Loucy (cell line): ENCODE measurements around the gene GABRB2.
"Not testable (repeated sequence)": the region's sequence is repeated elsewhere in the genome, so short reads cannot be mapped to it uniquely, and the experiment has no call there.

Source experiments
- H2AFZ ChIP-seq: fragments of 200-600 bp; sonication (generic); 2 replicates; pipeline ENCODE4 v1.6.0; 2016; ENCODE audit warnings: antibody characterized with exemption, mild to moderate bottlenecking, low read length, moderate library complexity
- H3F3A ChIP-seq: fragments of 200-600 bp; 2 replicates; pipeline ENCODE4 v1.6.0; 2016; ENCODE audit warnings: antibody characterized with exemption, low read depth, mild to moderate bottlenecking
- H3K27me3 ChIP-seq: fragments of 200-600 bp; sonication (generic); 2 replicates; pipeline ENCODE4 v1.6.1; 2014; ENCODE audit warnings: low read length, mild to moderate bottlenecking; ENCODE audit not compliant: insufficient read depth, poor library complexity, severe bottlenecking
- H3K36me3 ChIP-seq: fragments of 200-600 bp; sonication (generic); 2 replicates; pipeline ENCODE4 v1.6.1; 2016; ENCODE audit warnings: low read length; ENCODE audit not compliant: insufficient read depth
- H3K4me1 ChIP-seq: fragments of 200-600 bp; sonication (generic); 2 replicates; pipeline ENCODE4 v1.5.1; 2014; ENCODE audit warnings: low read length, mild to moderate bottlenecking; ENCODE audit not compliant: insufficient read depth, poor library complexity, severe bottlenecking
- H3K4me2 ChIP-seq: fragments of 200-600 bp; sonication (generic); 2 replicates; pipeline ENCODE4 v1.6.0; 2014; ENCODE audit warnings: antibody characterized with exemption, low read length, low read depth, mild to moderate bottlenecking; ENCODE audit not compliant: poor library complexity, severe bottlenecking
- H3K4me3 ChIP-seq: fragments of 200-600 bp; sonication (generic); 2 replicates; pipeline ENCODE4 v1.5.1; 2014; ENCODE audit warnings: low read length, mild to moderate bottlenecking, mixed read lengths; ENCODE audit not compliant: poor library complexity, severe bottlenecking
- H3K79me2 ChIP-seq: fragments of 200-600 bp; sonication (generic); 2 replicates; pipeline ENCODE4 v1.6.1; 2014; ENCODE audit warnings: low read length; ENCODE audit not compliant: insufficient read depth
- H3K9ac ChIP-seq: fragments of 200-600 bp; sonication (generic); 2 replicates; pipeline ENCODE4 v1.6.0; 2014; ENCODE audit warnings: mild to moderate bottlenecking, low read depth, low read length, moderate library complexity; ENCODE audit not compliant: poor library complexity, severe bottlenecking
- H3K9me2 ChIP-seq: fragments of 200-600 bp; sonication (generic); replicated peaks from 2 replicates; pipeline ENCODE4 v1.6.1; 2016; ENCODE audit warnings: low read depth, low read length, mixed read lengths
- H3K9me3 ChIP-seq: fragments of 200-600 bp; sonication (generic); 2 replicates; pipeline ENCODE4 v1.6.1; 2014; ENCODE audit warnings: mild to moderate bottlenecking, antibody characterized with exemption, low read length, low read depth; ENCODE audit not compliant: insufficient read depth
- H4K20me1 ChIP-seq: fragments of 200-600 bp; sonication (generic); 2 replicates; pipeline ENCODE4 v1.6.0; 2014; ENCODE audit warnings: antibody characterized with exemption, low read length, mild to moderate bottlenecking; ENCODE audit not compliant: insufficient read depth, poor library complexity, severe bottlenecking
- EZH2phosphoT487 ChIP-seq: fragments of 200-600 bp; IDR thresholded peaks from 2 replicates; pipeline ENCODE4 v1.6.1; 2018; ENCODE audit warnings: antibody characterized with exemption, mild to moderate bottlenecking, moderate library complexity, borderline replicate concordance
- TF ChIP-seq, protein P1 (sequence below): fragments of 200-600 bp; sonication (generic); conservative IDR thresholded peaks from 2 replicates; pipeline ENCODE4 v1.5.1; 2014; ENCODE audit warnings: mild to moderate bottlenecking, antibody characterized with exemption, low read length

The GABRB2 gene

DNA sequence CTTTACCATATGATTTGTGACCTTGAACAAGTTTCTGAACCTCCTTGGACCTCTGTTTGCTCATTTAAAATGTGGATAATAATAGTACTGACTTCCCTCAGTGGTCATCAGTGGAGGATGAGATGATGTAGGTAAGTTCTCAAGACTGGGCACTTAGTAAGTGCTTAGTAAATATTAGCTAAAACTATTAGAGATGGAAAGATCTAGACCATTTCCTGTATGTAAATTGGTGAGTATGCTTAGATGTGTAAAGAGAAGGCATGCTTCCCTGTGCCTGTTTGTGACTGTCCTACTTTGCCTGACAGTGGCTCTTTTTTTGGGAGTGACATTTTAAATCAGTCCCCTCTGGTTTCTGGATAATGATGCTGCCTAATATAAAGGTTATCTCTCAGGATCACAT is 288.1 kb downstream of the GABRB2 start:
- H3K79me2 ChIP-seq, result no peaks in the 10 kb centered on the region
- no peaks in the 10 kb centered on the region for H4K20me1 ChIP-seq
- H3K9ac ChIP-seq, result no peak overlapping the region
- H3K4me1 ChIP-seq, result no peaks in the 10 kb centered on the region
- no peaks in the 10 kb centered on the region for H3K36me3 ChIP-seq
- no peak for TF ChIP-seq EZH2phosphoT487
- TF ChIP-seq, protein P1, sequence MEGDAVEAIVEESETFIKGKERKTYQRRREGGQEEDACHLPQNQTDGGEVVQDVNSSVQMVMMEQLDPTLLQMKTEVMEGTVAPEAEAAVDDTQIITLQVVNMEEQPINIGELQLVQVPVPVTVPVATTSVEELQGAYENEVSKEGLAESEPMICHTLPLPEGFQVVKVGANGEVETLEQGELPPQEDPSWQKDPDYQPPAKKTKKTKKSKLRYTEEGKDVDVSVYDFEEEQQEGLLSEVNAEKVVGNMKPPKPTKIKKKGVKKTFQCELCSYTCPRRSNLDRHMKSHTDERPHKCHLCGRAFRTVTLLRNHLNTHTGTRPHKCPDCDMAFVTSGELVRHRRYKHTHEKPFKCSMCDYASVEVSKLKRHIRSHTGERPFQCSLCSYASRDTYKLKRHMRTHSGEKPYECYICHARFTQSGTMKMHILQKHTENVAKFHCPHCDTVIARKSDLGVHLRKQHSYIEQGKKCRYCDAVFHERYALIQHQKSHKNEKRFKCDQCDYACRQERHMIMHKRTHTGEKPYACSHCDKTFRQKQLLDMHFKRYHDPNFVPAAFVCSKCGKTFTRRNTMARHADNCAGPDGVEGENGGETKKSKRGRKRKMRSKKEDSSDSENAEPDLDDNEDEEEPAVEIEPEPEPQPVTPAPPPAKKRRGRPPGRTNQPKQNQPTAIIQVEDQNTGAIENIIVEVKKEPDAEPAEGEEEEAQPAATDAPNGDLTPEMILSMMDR, result no peak
- no peaks in the 10 kb centered on the region for H3K27me3 ChIP-seq
- H3K4me3 ChIP-seq, result no peak overlapping the region
- H3K9me2 ChIP-seq, result no peaks in the 10 kb centered on the region
- no peaks in the 10 kb centered on the region for H3K9me3 ChIP-seq
- H3K4me2 ChIP-seq, result no peak overlapping the region
- no peaks in the 10 kb centered on the region for H3F3A ChIP-seq
- no peak overlapping the region for H2AFZ ChIP-seq

DNA sequence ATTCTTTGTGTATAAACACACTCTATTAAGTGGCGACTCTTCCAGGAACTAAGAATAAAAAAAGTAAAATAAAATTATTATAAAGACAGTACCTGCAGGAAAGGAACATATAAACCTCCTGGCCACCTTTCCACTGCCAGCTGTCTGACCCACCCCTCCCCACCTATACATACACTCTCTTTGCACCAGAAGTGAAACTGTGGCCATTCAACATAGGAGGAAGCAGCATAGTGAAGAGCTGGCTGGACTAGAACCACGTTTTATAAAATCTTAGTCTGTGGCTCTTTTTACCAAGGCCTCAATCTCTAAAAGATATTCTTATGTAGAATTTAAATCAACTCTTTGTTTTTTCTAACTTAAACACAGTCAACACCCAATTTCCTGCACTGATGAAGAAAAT is 289.6 kb downstream of the GABRB2 start:
- H3K9me3 ChIP-seq, result no peaks in the 10 kb centered on the region
- no peak overlapping the region for H3K4me3 ChIP-seq
- H3K9me2 ChIP-seq, result no peaks in the 10 kb centered on the region
- no peaks in the 10 kb centered on the region for H3K27me3 ChIP-seq
- TF ChIP-seq EZH2phosphoT487, result no peak
- TF ChIP-seq, protein P1, result no peak
- H3F3A ChIP-seq, result no peaks in the 10 kb centered on the region
- H3K79me2 ChIP-seq, result no peaks in the 10 kb centered on the region
- no peak overlapping the region for H3K9ac ChIP-seq
- H3K36me3 ChIP-seq, result no peaks in the 10 kb centered on the region
- no peak overlapping the region for H2AFZ ChIP-seq
- no peaks in the 10 kb centered on the region for H3K4me1 ChIP-seq
- no peak overlapping the region for H3K4me2 ChIP-seq
- H4K20me1 ChIP-seq, result no peaks in the 10 kb centered on the region

DNA sequence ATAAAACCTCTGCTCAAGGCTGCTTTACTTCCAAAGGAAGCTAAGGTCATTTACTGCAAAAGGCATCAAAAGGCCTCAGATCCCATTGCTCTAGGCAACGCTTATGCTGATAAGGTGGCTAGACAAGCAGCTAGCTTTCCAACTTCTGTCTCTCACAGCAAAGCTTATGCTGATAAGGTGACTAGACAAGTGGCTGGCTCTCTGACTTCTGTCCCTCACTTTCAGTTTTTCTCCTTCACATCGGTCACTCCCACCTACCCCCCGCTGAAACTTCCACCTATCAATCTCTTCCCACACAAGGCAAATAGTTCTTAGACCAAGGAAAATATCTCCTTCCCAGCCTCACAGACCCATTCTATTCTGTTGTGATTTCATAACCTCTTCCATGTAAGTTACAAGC is 293.6 kb downstream of the GABRB2 start:
- H3K9me3 ChIP-seq, H4K20me1 ChIP-seq, H3F3A ChIP-seq, H2AFZ ChIP-seq, H3K9me2 ChIP-seq, H3K27me3 ChIP-seq, H3K36me3 ChIP-seq, H3K79me2 ChIP-seq, H3K4me2 ChIP-seq, H3K4me1 ChIP-seq, H3K9ac ChIP-seq, H3K4me3 ChIP-seq: not testable (repeated sequence)

DNA sequence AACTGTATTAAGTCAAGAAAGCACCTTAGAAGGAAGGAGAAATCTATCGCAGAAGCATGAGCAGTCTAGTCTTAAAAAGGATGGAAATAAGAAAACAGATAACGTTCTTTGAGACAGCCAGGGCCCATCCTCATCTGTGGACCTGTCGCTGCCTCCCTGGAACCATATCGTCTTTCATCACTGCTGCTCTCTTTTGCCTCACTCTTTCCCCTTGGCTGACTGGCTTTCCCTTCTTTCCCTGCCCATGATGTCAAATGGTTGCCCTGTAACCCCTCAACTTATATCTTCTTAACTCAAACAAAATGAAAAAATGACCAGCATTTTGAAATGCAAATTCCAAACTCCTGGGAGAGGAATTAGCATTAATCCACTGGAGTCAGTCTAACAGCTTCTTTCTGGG is 299.8 kb downstream of the GABRB2 start:
- Histone ChIP-seq H3K27me3 (no peaks in the 10 kb centered on the region), H3F3A (no peaks in the 10 kb centered on the region)

DNA sequence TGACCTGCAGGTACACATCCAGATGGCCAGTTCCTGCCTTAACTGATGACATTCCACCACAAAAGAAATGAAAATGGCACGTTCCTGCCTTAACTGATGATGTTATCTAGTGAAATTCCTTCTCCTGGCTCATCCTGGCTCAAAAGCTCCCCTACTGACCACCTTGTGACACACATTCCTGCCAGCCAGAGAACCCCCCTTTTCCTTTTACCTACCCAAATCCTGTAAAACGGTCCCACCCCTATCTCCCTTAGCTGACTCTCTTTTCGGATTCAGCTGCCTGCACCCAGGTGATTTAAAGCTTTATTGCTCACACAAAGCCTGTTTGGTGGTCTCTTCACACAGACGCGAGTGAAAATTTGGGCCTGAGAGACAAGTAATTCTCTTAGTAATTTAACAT is 300.7 kb downstream of the GABRB2 start:
- H4K20me1 ChIP-seq, H3K9me2 ChIP-seq, H3K4me2 ChIP-seq, H3K4me1 ChIP-seq, H3K9ac ChIP-seq, H3K4me3 ChIP-seq, H3K9me3 ChIP-seq, H3K27me3 ChIP-seq, H2AFZ ChIP-seq, H3F3A ChIP-seq, H3K79me2 ChIP-seq, H3K36me3 ChIP-seq: not testable (repeated sequence)

More for the DNA sequence above, 299.8 kb downstream of the GABRB2 start:
- Histone ChIP-seq H3K9me3 (no peaks in the 10 kb centered on the region), H2AFZ (no peak overlapping the region), H3K4me3 (no peak overlapping the region), H4K20me1 (no peaks in the 10 kb centered on the region), H3K4me2 (no peak overlapping the region), H3K79me2 (no peaks in the 10 kb centered on the region), H3K4me1 (no peaks in the 10 kb centered on the region), H3K36me3 (no peaks in the 10 kb centered on the region), H3K9ac (no peak overlapping the region), H3K9me2 (no peaks in the 10 kb centered on the region)
- no peak for TF ChIP-seq EZH2phosphoT487
- TF ChIP-seq, protein P1, result no peak
